ENCODE data around the gene RHOT2.
A peak's percentile ranks its signal among the peaks of the same experiment; 100 is the strongest.

RHOT2 gene

DNA sequence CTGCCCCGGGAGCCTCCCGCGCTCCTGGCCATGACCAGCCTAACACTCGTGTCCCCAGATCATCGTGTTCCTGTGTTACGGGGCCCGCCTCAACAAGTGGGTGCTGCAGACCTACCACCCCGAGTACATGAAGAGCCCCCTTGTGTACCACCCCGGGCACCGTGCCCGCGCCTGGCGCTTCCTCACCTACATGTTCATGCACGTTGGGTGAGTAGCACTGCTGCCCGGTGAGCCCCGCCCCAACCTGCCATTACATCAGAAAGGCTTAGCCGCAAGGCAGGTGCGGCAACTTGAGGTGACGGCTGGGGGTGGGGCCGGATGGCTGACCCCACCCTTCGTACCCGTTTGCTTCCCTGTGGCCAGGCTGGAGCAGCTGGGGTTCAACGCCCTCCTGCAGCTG, 9.0 kb downstream of the RHOT2 start:
- in situ Hi-C loops (cut with HindIII; ENCODE audit: low pct_ligation_motif_present, low sequenced_read_pairs), result no loop called here
- no peak overlapping the region for H3K4me3 ChIP-seq (ENCODE audit: low read depth, low read length)
- TF ChIP-seq, protein P1, sequence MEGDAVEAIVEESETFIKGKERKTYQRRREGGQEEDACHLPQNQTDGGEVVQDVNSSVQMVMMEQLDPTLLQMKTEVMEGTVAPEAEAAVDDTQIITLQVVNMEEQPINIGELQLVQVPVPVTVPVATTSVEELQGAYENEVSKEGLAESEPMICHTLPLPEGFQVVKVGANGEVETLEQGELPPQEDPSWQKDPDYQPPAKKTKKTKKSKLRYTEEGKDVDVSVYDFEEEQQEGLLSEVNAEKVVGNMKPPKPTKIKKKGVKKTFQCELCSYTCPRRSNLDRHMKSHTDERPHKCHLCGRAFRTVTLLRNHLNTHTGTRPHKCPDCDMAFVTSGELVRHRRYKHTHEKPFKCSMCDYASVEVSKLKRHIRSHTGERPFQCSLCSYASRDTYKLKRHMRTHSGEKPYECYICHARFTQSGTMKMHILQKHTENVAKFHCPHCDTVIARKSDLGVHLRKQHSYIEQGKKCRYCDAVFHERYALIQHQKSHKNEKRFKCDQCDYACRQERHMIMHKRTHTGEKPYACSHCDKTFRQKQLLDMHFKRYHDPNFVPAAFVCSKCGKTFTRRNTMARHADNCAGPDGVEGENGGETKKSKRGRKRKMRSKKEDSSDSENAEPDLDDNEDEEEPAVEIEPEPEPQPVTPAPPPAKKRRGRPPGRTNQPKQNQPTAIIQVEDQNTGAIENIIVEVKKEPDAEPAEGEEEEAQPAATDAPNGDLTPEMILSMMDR (IDR thresholded peaks at IDR 0.05; ENCODE audit: low read depth, low read length, missing control alignments), result no peak
- H3K27me3 ChIP-seq (replicated peaks), result no peaks in the 10 kb centered on the region
- H3K36me3 ChIP-seq (replicated peaks), result peaks cover 30% of the 10 kb centered on the region
- H3K27ac ChIP-seq, result no peak overlapping the region
- no peak for DNase-seq

DNA sequence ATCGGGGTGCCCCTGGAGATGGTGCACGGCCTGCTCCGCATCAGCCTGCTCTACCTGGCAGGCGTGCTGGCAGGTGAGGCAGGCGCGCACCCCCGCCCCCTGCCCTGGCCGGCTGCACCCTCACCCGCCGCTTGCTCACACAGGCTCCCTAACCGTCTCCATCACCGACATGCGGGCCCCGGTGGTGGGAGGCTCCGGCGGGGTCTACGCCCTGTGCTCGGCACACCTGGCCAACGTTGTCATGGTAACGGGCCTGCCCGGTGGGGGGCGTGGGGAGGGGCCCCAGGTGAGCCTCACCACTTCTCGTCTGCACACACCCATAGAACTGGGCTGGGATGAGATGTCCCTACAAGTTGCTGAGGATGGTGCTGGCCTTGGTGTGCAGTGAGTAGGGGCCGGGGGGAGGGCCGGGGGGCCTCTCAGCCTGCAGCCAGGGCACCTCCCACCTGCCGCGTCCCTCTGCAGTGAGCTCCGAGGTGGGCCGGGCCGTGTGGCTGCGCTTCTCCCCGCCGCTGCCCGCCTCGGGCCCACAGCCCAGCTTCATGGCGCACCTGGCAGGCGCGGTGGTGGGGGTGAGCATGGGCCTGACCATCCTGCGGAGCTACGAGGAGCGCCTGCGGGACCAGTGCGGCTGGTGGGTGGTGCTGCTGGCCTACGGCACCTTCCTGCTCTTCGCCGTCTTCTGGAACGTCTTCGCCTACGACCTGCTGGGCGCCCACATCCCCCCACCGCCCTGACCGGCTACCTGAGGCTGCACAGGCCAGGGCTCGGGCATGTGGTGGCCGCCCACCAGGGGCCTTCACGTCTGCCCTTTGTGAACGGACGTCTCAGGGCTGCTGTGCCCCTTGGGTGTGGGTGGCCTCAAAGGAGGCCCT, 9.6 kb downstream of the RHOT2 start:
- in situ Hi-C loops (cut with HindIII; ENCODE audit: low pct_ligation_motif_present, low sequenced_read_pairs), result no loop called here
- TF ChIP-seq, protein P1 (IDR thresholded peaks at IDR 0.05; ENCODE audit: low read depth, low read length, missing control alignments), result no peak
- H3K4me3 ChIP-seq (ENCODE audit: low read depth, low read length), result no peak overlapping the region
- peaks cover 30% of the 10 kb centered on the region for H3K36me3 ChIP-seq (replicated peaks)
- DNase-seq, result no peak
- no peaks in the 10 kb centered on the region for H3K27me3 ChIP-seq (replicated peaks)
- no peak overlapping the region for H3K27ac ChIP-seq

DNA sequence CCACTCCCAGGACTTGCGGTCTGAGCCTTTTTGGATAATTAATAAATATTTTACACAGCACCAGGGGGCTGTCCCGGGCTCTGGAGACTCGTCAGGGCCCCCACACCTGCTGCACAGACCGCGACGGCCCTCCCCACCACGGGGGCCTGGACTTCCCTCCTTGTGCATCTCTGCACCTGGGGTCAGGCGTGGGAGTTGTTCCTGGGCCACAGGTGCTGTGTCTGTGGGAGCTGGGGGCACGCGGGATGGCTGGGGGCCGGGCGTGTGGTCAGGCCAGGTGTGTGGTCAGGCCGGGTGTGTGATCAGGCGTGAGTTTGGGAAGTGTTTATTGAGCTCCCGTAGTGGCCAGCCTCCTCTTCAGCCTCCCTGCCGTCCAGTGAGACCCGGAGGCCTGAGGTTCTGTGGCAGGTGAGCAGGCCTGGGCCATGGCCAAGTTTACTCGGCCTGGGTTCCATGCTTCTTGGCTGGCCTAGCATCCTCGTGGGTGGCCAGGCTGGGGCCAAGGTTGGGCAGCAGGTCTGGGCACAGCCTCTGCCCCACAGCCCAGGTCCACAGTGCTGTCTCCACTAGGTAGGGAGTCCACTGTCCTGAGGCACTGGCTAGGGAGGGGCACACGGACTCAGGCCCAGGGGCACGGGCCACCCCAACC, 10.4 kb downstream of the RHOT2 start:
- TF ChIP-seq, protein P1 (IDR thresholded peaks at IDR 0.05; ENCODE audit: low read depth, low read length, missing control alignments), result no peak
- no peak overlapping the region for H3K27ac ChIP-seq
- H3K27me3 ChIP-seq (replicated peaks), result no peaks in the 10 kb centered on the region
- DNase-seq, result no peak
- peaks cover 30% of the 10 kb centered on the region for H3K36me3 ChIP-seq (replicated peaks)
- H3K4me3 ChIP-seq (ENCODE audit: low read depth, low read length), result no peak overlapping the region
- in situ Hi-C loops (cut with HindIII; ENCODE audit: low pct_ligation_motif_present, low sequenced_read_pairs), result no loop called here

DNA sequence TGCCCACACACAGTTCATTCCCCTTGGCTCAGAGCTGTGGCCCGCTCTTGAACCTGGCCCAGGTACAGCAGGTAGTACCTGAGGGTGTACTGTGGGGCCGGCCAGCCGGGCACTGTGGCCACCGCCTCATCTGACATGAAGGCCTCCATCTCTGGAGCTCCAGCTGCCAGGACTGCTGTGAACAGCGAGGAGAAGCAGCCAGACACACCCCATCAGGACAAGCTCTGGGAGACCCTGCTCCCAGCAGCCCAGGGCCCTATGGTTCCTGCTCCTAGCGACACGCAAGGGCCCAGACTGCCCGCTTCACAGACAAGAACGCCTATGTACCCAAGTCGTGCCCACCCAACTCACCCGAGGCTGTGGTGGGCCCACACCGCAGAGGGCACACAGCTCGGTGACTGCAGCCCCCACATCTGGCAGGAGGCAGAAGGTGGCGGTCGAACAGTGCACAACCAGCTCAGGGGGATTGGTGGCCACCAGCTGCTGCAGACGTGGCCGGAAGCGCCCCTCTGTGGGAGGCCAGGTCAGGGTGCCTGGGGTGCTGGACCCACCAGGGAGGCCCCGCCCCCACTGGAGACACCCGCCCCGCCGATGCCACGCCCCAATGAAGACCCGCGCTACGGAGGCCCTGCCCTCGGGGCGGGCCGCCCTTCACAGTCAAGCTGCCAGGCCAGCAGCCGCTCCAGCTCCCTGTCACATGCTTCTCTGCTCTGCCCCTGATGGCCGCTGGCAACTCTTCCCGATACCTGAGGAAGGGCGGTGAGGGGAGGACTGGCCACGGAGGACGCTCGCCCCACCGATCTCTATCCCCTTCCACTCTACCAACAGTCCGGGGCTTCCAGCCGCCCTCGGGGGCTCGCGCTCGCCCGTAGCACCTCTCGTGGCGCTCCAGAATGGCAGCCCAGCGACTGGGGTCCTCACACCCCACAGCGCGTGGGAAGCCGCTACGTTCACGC, 11.2 kb downstream of the RHOT2 start:
- in situ Hi-C loops (cut with HindIII; ENCODE audit: low pct_ligation_motif_present, low sequenced_read_pairs), result no loop called here
- H3K27me3 ChIP-seq (replicated peaks), result no peaks in the 10 kb centered on the region
- TF ChIP-seq, protein P1 (IDR thresholded peaks at IDR 0.05; ENCODE audit: low read depth, low read length, missing control alignments), result no peak
- peak overlapping the region; percentile 56 for H3K4me3 ChIP-seq (ENCODE audit: low read depth, low read length)
- no peak for DNase-seq
- H3K27ac ChIP-seq, result no peak overlapping the region
- H3K36me3 ChIP-seq (replicated peaks), result peaks cover 25% of the 10 kb centered on the region

DNA sequence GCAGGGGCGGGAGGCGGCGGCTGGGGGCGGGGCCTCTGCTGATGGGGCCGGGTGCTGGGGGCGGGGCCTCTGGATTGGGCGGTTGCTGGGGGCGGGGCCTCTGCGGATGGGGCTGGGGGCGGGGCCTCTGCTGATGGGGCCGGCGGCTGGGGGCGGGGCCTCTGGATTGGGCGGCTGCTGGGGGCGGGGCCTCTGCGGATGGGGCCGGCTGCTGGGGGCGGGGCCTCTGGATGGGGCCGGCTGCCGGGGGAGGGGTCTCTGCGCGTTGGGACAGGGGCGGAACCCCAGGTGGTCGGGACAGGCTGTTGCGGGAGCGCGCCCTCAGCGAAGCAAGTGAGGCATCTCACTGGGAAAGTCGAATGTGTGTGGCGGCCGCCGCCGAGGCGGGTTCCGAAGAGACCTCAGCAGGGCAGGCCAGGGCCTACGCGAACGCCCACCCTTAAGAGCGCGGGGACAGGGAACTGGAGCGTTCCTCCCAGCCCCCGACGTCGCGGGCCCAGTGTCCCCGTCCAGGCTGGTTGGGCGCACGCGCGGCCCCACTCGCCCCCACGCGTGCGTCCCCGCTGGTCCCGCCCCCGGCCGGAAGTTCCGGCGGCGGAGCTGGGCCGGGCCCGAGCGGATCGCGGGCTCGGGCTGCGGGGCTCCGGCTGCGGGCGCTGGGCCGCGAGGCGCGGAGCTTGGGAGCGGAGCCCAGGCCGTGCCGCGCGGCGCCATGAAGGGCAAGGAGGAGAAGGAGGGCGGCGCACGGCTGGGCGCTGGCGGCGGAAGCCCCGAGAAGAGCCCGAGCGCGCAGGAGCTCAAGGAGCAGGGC, 12.1 kb downstream of the RHOT2 start, which contains the start of gene STUB1:
Gene STUB1 (plus strand): TSS at position 597 of the 811 bp plus-strand sequence. CDS start 116 bp downstream, at position 713.
- TF ChIP-seq, protein P1 (IDR thresholded peaks at IDR 0.05; ENCODE audit: low read depth, low read length, missing control alignments), result no peak
- Histone ChIP-seq H3K27me3 (replicated peaks) (no peaks in the 10 kb centered on the region), H3K4me3 (ENCODE audit: low read depth, low read length) (peak within 1 kb of the TSS; percentile 72), H3K27ac (peak within 1 kb of the TSS; percentile 59), H3K36me3 (replicated peaks) (peaks cover 20% of the 10 kb centered on the region)
- peak; percentile 76 for DNase-seq
- in situ Hi-C loops (cut with HindIII; ENCODE audit: low pct_ligation_motif_present, low sequenced_read_pairs), result no loop called here

All from brain microvascular endothelial cell (primary cell).